Tibial nerve (tissue), 4 donors: Measurements from ENCODE around the gene NIPBL. TPM values are rescaled to one million over a fixed set of nuclear protein-coding genes. Genes with fewer than 3 reads are reported as not detected.
"Not testable (repeated sequence)": the region's sequence is repeated elsewhere in the genome, so short reads cannot be mapped to it uniquely, and the experiment has no call there.

Experiments used
- DNase-seq, 2 donors: peaks; one replicate each; pipeline ENCODE4 v3.0.0-alpha.2; 2019; ENCODE audit warnings: low spot score in 2 of 2
- H3K27ac ChIP-seq, 4 donors: fragments of 200-600 bp; sonication (generic) in 3 of 4; one replicate each; pipeline ENCODE4 v1.5.1; 2017 to 2019; ENCODE audit warnings: mild to moderate bottlenecking in 1 of 4
- H3K27me3 ChIP-seq, 2 donors: fragments of 200-600 bp; sonication (generic) in 1 of 2; one replicate each; pipeline versions ENCODE4 v1.5.1 to v1.6.0; 2017 to 2019
- H3K36me3 ChIP-seq, 3 donors: fragments of 200-600 bp; sonication (generic); one replicate each; pipeline ENCODE4 v1.5.1; 2018 to 2019
- H3K4me1 ChIP-seq, 4 donors: fragments of 200-600 bp; sonication (generic) in 3 of 4; one replicate each; pipeline ENCODE4 v1.5.1; 2017 to 2019
- H3K4me3 ChIP-seq, 4 donors: fragments of 200-600 bp; sonication (generic) in 3 of 4; one replicate each; pipeline ENCODE4 v1.5.1; 2017 to 2019; ENCODE audit warnings: mild to moderate bottlenecking in 1 of 4, moderate library complexity in 1 of 4
- H3K9me3 ChIP-seq, 4 donors: fragments of 200-600 bp; sonication (generic) in 3 of 4; one replicate each; pipeline ENCODE4 v1.5.1; 2017 to 2019
- EP300 ChIP-seq, 2 donors: sonication (generic); formaldehyde crosslinking; IDR thresholded peaks; one replicate each; pipeline ENCODE4 v1.6.1; 2017; ENCODE audit warnings: antibody characterized with exemption in 2 of 2, mild to moderate bottlenecking in 1 of 2
- POLR2A ChIP-seq, 2 donors: fragments of 450-650 bp; IDR thresholded peaks; one replicate each; pipeline ENCODE4 v1.6.1; 2017; ENCODE audit warnings: antibody characterized with exemption in 2 of 2, mild to moderate bottlenecking in 2 of 2, moderate library complexity in 2 of 2
- WGBS, 2 donors: methylation state at CpG; one replicate each; pipeline ENCODE4 v1.1.5; 2018; 5-methylcytosine and 5-hydroxymethylcytosine counted together
- total RNA-seq, 4 donors: library from RNA; depleted of rRNA; stranded (reverse); fragments of >200 nt; gene quantifications; one replicate each; pipeline ENCODE4 v1.1.0, GENCODE V29; 2016
- TF ChIP-seq, protein P1 (sequence below), 5 experiments: fragments of 200-600 bp in 3 of 5; fragments of 450-650 bp in 2 of 5; sonication (generic) in 3 of 5; IDR thresholded peaks; one replicate each; pipeline ENCODE4 v1.5.1; 2016 to 2019; ENCODE audit warnings: antibody characterized with exemption in 5 of 5, mild to moderate bottlenecking in 3 of 5, moderate library complexity in 2 of 5

The NIPBL gene
- total RNA-seq, 4 donors from 2014 or later, result 53.4 to 64.5 (median 59.4) TPM

GRCh38 chr5:36896476-36896875 is 19.9 kb downstream of the NIPBL start:
- H3K36me3 ChIP-seq, result no peaks in the 10 kb centered on the region
- DNase-seq, result no peak
- peaks cover 0 to 62% (median 5%) of the 10 kb centered on the region in 4 donors for H3K4me1 ChIP-seq
- H3K4me3 ChIP-seq, result no peak overlapping the region
- TF ChIP-seq POLR2A (IDR thresholded peaks at IDR 0.05) (no peak), EP300 (IDR thresholded peaks at IDR 0.05) (no peak)
- TF ChIP-seq, protein P1, sequence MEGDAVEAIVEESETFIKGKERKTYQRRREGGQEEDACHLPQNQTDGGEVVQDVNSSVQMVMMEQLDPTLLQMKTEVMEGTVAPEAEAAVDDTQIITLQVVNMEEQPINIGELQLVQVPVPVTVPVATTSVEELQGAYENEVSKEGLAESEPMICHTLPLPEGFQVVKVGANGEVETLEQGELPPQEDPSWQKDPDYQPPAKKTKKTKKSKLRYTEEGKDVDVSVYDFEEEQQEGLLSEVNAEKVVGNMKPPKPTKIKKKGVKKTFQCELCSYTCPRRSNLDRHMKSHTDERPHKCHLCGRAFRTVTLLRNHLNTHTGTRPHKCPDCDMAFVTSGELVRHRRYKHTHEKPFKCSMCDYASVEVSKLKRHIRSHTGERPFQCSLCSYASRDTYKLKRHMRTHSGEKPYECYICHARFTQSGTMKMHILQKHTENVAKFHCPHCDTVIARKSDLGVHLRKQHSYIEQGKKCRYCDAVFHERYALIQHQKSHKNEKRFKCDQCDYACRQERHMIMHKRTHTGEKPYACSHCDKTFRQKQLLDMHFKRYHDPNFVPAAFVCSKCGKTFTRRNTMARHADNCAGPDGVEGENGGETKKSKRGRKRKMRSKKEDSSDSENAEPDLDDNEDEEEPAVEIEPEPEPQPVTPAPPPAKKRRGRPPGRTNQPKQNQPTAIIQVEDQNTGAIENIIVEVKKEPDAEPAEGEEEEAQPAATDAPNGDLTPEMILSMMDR (IDR thresholded peaks at IDR 0.05), result no peak
- H3K27me3 ChIP-seq, result no peaks in the 10 kb centered on the region
- no peak overlapping the region for H3K27ac ChIP-seq
- WGBS, 2 donors, result 95% methylated on average over 8 of the region's 8 CpGs
- H3K9me3 ChIP-seq, result peaks cover 0 to under 1% (median 0%) of the 10 kb centered on the region in 4 donors

DNA sequence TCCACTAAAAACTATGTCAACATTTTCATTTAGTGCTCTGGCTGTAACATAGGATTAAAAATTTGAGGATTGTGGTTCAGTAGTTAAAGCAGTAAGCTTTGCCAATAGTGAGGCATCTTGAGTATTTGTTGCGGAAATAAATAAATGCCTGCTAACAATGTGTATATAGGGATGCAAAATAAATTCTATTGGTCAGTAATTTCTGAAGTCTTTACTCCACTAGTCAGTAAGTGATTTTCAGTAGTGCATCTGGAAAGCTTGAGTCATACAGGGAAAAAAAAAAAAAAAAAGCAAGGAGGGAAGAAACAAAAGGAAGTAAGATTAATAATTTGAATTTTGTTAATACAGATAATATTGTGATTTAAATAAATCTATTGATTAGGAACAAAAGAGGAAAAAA is 21.0 kb downstream of the NIPBL start:
- Histone ChIP-seq H3K27me3 (no peaks in the 10 kb centered on the region), H3K27ac (no peak overlapping the region), H3K4me1 (peaks cover 0 to 62% (median 5%) of the 10 kb centered on the region in 4 donors), H3K36me3 (no peaks in the 10 kb centered on the region), H3K4me3 (no peak overlapping the region), H3K9me3 (peaks cover 0 to 11% (median 0%) of the 10 kb centered on the region in 4 donors)
- 42 to 63% methylated on average over 1 of the region's 1 CpG for WGBS, 2 donors
- no peak for TF ChIP-seq POLR2A (IDR thresholded peaks at IDR 0.05)
- TF ChIP-seq EP300 (IDR thresholded peaks at IDR 0.05), result no peak
- TF ChIP-seq, protein P1 (IDR thresholded peaks at IDR 0.05), result no peak
- DNase-seq, result no peak

DNA sequence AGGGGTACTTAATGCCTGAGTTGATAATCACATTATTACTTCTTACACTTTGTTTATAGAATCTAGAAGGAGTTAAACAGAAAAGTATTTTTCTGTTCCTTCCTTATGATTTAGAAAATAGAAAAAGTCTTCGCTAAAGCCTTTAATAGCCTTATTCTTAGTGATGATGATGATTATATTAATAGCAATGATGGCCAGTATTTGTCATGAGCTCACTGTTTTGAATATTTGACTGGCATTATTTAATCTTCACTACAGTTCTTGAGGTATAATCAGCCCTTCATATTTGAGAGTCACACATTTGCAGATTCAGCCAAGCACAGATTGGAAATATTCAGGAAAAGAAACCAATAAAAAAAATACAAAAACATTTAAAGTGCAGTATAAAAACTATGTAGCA is 23.3 kb downstream of the NIPBL start:
- Histone ChIP-seq H3K9me3 (peaks cover 0 to 14% (median 0%) of the 10 kb centered on the region in 4 donors), H3K4me3 (no peak overlapping the region), H3K4me1 (peaks cover 0 to 47% (median 4%) of the 10 kb centered on the region in 4 donors), H3K27me3 (no peaks in the 10 kb centered on the region), H3K36me3 (no peaks in the 10 kb centered on the region), H3K27ac (no peak overlapping the region)
- 42 to 46% methylated on average over 1 of the region's 1 CpG for WGBS, 2 donors
- DNase-seq, result no peak
- TF ChIP-seq, protein P1 (IDR thresholded peaks at IDR 0.05), result no peak
- TF ChIP-seq POLR2A (IDR thresholded peaks at IDR 0.05) (no peak), EP300 (IDR thresholded peaks at IDR 0.05) (no peak)

DNA sequence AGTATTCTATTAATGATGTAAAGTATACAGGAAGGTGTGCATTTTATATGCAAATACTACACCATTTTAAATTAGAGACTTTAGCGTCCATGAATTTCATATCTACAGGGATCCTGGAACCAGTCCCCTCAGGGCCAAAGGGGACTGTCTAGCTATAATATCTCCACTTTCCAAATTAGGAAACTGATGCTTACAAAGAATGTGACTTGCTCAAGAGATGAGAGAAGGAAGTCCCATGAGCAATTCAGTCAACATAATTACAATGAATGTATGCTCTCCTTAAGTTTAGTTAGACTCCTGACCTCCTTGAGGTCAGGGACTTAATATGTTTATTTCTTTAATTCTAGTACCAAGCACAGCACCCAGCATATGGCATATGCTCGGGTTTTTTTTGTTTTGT is 23.7 kb downstream of the NIPBL start:
- TF ChIP-seq, protein P1 (IDR thresholded peaks at IDR 0.05), result no peak
- TF ChIP-seq POLR2A (IDR thresholded peaks at IDR 0.05) (no peak), EP300 (IDR thresholded peaks at IDR 0.05) (no peak)

GRCh38 chr5:36901077-36901476 is 24.5 kb downstream of the NIPBL start:
- not testable (repeated sequence) for H3K36me3 ChIP-seq, DNase-seq, H3K27me3 ChIP-seq, H3K4me3 ChIP-seq, H3K27ac ChIP-seq
- H3K9me3 ChIP-seq, result peaks cover 0 to 14% (median 0%) of the 10 kb centered on the region in 4 donors
- H3K4me1 ChIP-seq, result peaks cover 0 to 41% (median 4%) of the 10 kb centered on the region in 4 donors

More for the DNA sequence above, 23.7 kb downstream of the NIPBL start:
- H3K27me3 ChIP-seq, result no peaks in the 10 kb centered on the region
- H3K36me3 ChIP-seq, result no peaks in the 10 kb centered on the region
- H3K4me1 ChIP-seq, result peaks cover 0 to 43% (median 4%) of the 10 kb centered on the region in 4 donors
- H3K4me3 ChIP-seq, result no peak overlapping the region
- DNase-seq, result no peak
- H3K9me3 ChIP-seq, result peaks cover 0 to 14% (median 0%) of the 10 kb centered on the region in 4 donors
- 60 to 68% methylated on average over 2 of the region's 2 CpGs for WGBS, 2 donors
- H3K27ac ChIP-seq, result no peak overlapping the region

- 96 to 100% methylated on average over 3 of the region's 3 CpGs for WGBS, 2 donors
- H3K36me3 ChIP-seq, result no peaks in the 10 kb centered on the region
- H3K27ac ChIP-seq, result no peak overlapping the region
- H3K4me1 ChIP-seq, result peaks cover 0 to 39% (median 4%) of the 10 kb centered on the region in 4 donors
- no peak for DNase-seq
- H3K27me3 ChIP-seq, result no peaks in the 10 kb centered on the region
- H3K4me3 ChIP-seq, result no peak overlapping the region
- peaks cover 0 to 14% (median 0%) of the 10 kb centered on the region in 4 donors for H3K9me3 ChIP-seq
- TF ChIP-seq EP300 (IDR thresholded peaks at IDR 0.05) (no peak), POLR2A (IDR thresholded peaks at IDR 0.05) (no peak)
- TF ChIP-seq, protein P1 (IDR thresholded peaks at IDR 0.05), result no peak
These were observed 25.3 kb downstream of the NIPBL start for GRCh38 chr5:36901856-36902255.
